NCI-H1417 (cell line): ENCODE data around the gene RYR2.

Source experiments
- DNase-seq, 3 experiments: peaks; one replicate each; lab custom pipeline; 2025; lab: John Stamatoyannopoulos, UW

The RYR2 gene

GRCh38 chr1:237444120-237444790, 402.3 kb downstream of the RYR2 start:
- no peak for DNase-seq

GRCh38 chr1:237448042-237448441, 406.1 kb downstream of the RYR2 start:
- DNase-seq: no peak

- no peak for DNase-seq
Measured at GRCh38 chr1:237457573-237457972, 415.6 kb downstream of the RYR2 start.

GRCh38 chr1:237467320-237467719, 425.3 kb downstream of the RYR2 start:
- no peak for DNase-seq

- DNase-seq: peak in 1 of 3 experiments; percentile 34
Measured at GRCh38 chr1:237470712-237471338, 428.8 kb downstream of the RYR2 start.

- DNase-seq: no peak
Measured at GRCh38 chr1:237471377-237471776, 429.4 kb downstream of the RYR2 start.

- no peak for DNase-seq
Measured at GRCh38 chr1:237471956-237472355, 430.0 kb downstream of the RYR2 start.

GRCh38 chr1:237473854-237474253, 431.9 kb downstream of the RYR2 start:
- DNase-seq: no peak

- DNase-seq: no peak
Measured at GRCh38 chr1:237478082-237478481, 436.1 kb downstream of the RYR2 start.

GRCh38 chr1:237478842-237479241, 436.9 kb downstream of the RYR2 start:
- DNase-seq: no peak

GRCh38 chr1:237482777-237483176, 440.8 kb downstream of the RYR2 start:
- DNase-seq: no peak

- DNase-seq: no peak
Measured at GRCh38 chr1:237492359-237492758, 450.4 kb downstream of the RYR2 start.

- DNase-seq: no peak
Measured at GRCh38 chr1:237500566-237500965, 458.6 kb downstream of the RYR2 start.

- DNase-seq: no peak
Measured at GRCh38 chr1:237503292-237503691, 461.3 kb downstream of the RYR2 start.

- DNase-seq: no peak
Measured at GRCh38 chr1:237507005-237507404, 465.0 kb downstream of the RYR2 start.

GRCh38 chr1:237509748-237510147, 467.8 kb downstream of the RYR2 start:
- no peak for DNase-seq

GRCh38 chr1:237525102-237525501, 483.1 kb downstream of the RYR2 start:
- no peak for DNase-seq

- DNase-seq: no peak
Measured at GRCh38 chr1:237527761-237528160, 485.8 kb downstream of the RYR2 start.

- DNase-seq: no peak
Measured at GRCh38 chr1:237528545-237528944, 486.6 kb downstream of the RYR2 start.

- DNase-seq: no peak
Measured at GRCh38 chr1:237539055-237539454, 497.1 kb downstream of the RYR2 start.

- no peak for DNase-seq
Measured at GRCh38 chr1:237542525-237543418, 500.8 kb downstream of the RYR2 start.

- DNase-seq: no peak
Measured at GRCh38 chr1:237553078-237553477, 511.1 kb downstream of the RYR2 start.

GRCh38 chr1:237556911-237557310, 514.9 kb downstream of the RYR2 start:
- DNase-seq: no peak
